Activated T-helper 17 cell treated with anti-CD3 and anti-CD28 coated beads, Interleukin-2, amount 50 U/mL, for 72 hours (primary cell): Measurements from ENCODE around the gene MAML3. TPM values are rescaled to one million over a fixed set of nuclear protein-coding genes. Genes with fewer than 3 reads are reported as not detected.

ENCODE experiments used
- ATAC-seq: fragments of 150-1000 bp; cut with Tn5 transposase; replicated peaks from 2 replicates; pipeline ENCODE4 v1.10.0; 2021; ENCODE audit warnings: mild to moderate bottlenecking, moderate library complexity
- H3K27ac Mint-ChIP-seq: one replicate; pipeline ENCODE4 v1.8.0; 2022; ENCODE audit warnings: mixed read lengths
- H3K27me3 Mint-ChIP-seq: one replicate; pipeline ENCODE4 v1.8.0; 2022; ENCODE audit warnings: mixed read lengths
- H3K36me3 Mint-ChIP-seq: one replicate; pipeline ENCODE4 v1.8.0; 2022; ENCODE audit warnings: low read depth, mild to moderate bottlenecking, mixed read lengths
- H3K4me1 Mint-ChIP-seq: one replicate; pipeline ENCODE4 v1.8.0; 2022; ENCODE audit warnings: mixed read lengths
- H3K4me3 Mint-ChIP-seq: one replicate; pipeline ENCODE4 v1.8.0; 2022; ENCODE audit warnings: mild to moderate bottlenecking, mixed read lengths
- H3K9me3 Mint-ChIP-seq: one replicate; pipeline ENCODE4 v1.8.0; 2022; ENCODE audit warnings: mixed read lengths
- total RNA-seq, 2 donors: library from RNA; stranded (reverse); gene quantifications; one replicate each; pipeline ENCODE4 v1.2.3, GENCODE V29; 2022

Gene MAML3
- total RNA-seq, 2 donors from 2014 or later, result 0.98 to 1.3 TPM

DNA sequence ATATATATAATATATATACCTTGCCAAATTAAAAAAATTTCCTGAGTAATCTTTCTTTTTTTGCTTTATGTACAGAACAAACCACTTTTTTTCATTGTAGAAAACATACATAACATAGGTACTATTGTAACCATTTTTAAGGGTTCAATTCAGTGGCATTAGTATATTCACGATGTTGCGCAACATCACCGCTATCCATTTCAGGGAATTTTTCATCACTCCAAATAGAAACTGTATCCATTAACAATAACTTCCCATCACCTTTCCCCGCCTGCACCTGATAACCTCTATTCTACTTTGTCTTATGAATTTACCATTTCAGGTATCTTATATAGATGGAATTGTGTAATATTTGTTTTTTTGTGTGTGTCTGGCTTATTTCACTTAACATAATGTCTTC is 363.7 kb downstream of the MAML3 start:
- ATAC-seq, result no peak
- no peaks in the 10 kb centered on the region for H3K4me1 Mint-ChIP-seq
- H3K4me3 Mint-ChIP-seq, result no peak overlapping the region
- H3K27ac Mint-ChIP-seq, result no peak overlapping the region
- H3K9me3 Mint-ChIP-seq, result no peaks in the 10 kb centered on the region
- H3K36me3 Mint-ChIP-seq, result no peaks in the 10 kb centered on the region
- H3K27me3 Mint-ChIP-seq, result peaks cover 22% of the 10 kb centered on the region

DNA sequence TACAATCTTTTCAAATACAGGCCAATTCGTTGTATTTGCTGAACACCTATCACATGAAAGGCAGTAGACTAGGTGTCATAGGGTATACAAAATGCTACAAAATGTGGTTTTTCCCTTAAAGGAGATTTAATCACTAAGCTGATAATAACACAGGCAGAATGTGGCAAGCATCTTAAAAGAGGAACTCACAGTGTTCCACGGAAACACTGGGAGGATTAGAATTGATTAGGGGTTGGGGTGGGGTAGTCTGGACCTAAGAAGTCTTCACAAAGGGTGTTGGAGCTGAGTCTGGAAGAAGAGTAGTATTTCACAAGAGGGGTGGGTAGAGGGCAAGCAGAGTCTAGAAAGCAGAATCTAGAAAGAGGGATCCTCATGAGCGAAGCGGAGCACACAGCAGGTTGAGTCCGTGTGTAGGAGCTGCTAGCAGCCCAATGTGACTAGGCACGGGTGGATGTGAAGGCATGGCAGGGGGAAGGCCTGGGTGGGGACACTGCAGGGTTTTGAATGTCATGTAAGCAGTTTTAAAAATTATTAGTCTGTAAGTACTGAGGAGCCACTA is 364.8 kb downstream of the MAML3 start:
- Mint-ChIP-seq H3K27me3 (peaks cover 17% of the 10 kb centered on the region), H3K36me3 (no peaks in the 10 kb centered on the region), H3K27ac (no peak overlapping the region), H3K4me3 (no peak overlapping the region), H3K4me1 (no peaks in the 10 kb centered on the region), H3K9me3 (no peaks in the 10 kb centered on the region)
- ATAC-seq, result no peak

DNA sequence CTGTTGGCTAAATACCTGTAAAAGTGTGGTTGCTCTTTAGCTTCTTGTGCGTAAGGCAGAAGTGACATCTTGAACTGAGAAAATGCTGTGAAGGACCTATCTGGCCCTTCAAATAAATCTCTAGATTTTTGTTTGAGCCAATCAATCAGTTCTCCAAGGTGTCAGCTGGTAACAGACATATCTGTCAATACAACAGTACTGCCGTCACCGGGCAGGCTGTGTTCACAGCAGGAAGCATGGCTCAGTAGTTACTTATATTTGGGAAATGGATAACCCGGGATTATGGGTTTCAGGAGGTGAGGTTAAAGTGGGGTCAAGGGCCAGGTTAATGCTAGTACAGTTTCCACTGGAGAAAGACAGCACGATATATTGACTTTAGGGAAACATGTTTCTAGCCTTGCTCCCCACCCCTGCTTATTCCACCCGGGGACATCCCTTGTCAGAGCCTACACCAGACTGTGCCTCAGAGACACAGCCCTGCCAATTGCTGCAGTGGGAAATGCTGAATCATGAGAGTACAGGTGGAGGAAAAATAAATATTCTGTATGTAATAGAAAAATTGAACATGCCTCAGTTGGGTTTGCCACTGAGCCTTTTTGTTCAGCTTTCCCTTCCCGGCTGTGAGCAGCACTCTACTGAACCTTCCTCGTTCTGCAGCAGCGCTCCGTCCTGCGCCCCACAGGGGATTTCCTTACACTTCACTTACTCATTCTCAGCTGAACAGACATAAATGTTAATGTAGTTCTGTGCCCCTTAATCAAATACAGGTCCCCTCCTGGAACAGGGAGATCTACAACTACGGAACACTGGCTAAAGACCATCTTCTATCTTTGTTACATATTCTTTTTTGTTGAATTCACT is 367.3 kb downstream of the MAML3 start:
- Mint-ChIP-seq H3K4me1 (no peaks in the 10 kb centered on the region), H3K36me3 (no peaks in the 10 kb centered on the region), H3K9me3 (no peaks in the 10 kb centered on the region), H3K4me3 (no peak overlapping the region), H3K27ac (no peak overlapping the region), H3K27me3 (peaks cover 13% of the 10 kb centered on the region)
- no peak for ATAC-seq

DNA sequence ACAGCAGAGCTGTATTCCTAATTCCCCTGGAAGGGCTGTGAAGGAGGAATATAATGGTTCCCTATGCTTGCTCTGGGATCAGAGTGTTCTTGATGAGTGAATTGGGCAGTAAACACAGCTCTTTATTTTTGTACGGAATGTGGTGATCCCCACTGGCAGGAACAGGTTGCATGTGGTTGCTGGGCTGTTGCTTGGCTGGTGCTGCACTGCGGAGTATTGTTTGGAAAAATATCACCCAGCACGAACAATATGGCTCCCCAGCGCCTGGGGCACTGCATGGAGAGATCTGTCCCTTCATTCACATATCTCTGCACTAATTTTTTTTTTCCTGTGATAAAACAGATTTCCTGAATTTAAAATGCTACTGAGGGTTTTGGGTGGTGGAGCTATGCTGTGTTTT is 368.6 kb downstream of the MAML3 start:
- Mint-ChIP-seq H3K27ac (no peak overlapping the region), H3K36me3 (no peaks in the 10 kb centered on the region), H3K9me3 (no peaks in the 10 kb centered on the region), H3K27me3 (peaks cover 8% of the 10 kb centered on the region), H3K4me3 (no peak overlapping the region), H3K4me1 (no peaks in the 10 kb centered on the region)
- no peak for ATAC-seq

DNA sequence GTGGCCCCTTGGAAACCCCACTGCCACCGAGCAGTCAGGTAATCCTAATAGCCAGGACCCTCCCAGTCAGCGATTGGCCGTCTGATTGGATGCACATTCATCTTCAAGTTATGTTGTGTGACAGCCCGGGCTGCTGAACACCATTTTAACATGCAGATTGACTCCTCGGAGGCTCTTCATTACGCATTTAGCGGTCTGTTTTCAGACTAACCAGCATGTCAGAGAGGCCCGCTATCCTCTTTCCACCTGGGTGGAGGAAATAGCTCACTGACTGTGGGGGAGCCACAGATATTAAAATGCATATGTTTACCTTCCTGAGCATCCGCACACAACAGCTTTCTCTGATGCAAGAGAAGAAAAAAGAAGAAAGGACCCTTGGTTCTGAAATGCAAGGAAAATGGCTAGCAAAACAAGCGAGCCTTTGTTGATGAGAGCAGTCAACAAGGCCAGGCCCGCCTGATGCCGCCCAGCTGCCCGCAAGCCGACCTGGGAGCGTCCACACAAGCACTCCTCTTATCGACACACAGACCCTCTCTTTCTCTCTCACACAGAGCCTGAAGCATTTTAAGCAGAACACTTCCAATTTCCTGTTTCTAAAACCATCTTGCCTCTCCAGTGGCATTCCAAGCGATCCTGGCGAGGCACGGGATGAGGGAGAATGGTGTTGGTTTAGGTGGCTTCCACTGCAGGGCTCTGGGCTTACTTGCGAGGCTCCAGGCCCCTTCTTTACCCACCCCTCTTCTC is 370.1 kb downstream of the MAML3 start:
- H3K4me3 Mint-ChIP-seq, result no peak overlapping the region
- ATAC-seq, result no peak
- no peaks in the 10 kb centered on the region for H3K4me1 Mint-ChIP-seq
- no peaks in the 10 kb centered on the region for H3K36me3 Mint-ChIP-seq
- H3K9me3 Mint-ChIP-seq, result no peaks in the 10 kb centered on the region
- H3K27me3 Mint-ChIP-seq, result peaks cover under 1% of the 10 kb centered on the region
- H3K27ac Mint-ChIP-seq, result no peak overlapping the region

DNA sequence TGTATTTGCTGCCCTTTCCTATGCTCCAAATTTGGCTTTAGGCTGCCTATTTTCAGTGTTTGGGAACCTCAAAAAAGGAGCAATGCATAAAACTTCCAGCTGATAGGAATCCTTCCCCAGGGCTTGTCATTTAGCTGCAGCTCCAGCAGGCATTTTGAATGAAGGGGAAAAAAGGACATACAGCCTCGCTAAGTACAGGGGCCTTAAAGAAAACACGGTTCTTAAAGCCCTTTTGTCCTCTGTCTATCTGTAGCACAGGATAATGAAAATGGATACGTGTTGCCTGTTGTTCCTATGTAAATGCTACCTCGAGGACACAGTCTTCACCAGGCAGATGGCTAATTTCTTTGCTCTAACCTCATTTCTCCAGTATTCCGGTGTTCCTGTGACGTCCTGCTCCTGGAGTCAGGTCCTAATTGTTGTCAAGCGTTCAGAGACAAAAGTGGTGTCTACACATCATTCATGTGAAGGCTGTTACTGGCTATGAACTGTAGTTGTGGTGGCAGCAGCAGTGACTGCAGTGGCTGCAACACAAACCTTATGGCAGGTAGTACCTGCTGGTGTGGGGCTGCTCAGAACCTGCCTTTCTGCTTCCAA is 371.0 kb downstream of the MAML3 start:
- no peak for ATAC-seq
- H3K27me3 Mint-ChIP-seq, result no peaks in the 10 kb centered on the region
- no peak overlapping the region for H3K27ac Mint-ChIP-seq
- H3K9me3 Mint-ChIP-seq, result no peaks in the 10 kb centered on the region
- no peaks in the 10 kb centered on the region for H3K36me3 Mint-ChIP-seq
- H3K4me3 Mint-ChIP-seq, result no peak overlapping the region
- no peaks in the 10 kb centered on the region for H3K4me1 Mint-ChIP-seq

DNA sequence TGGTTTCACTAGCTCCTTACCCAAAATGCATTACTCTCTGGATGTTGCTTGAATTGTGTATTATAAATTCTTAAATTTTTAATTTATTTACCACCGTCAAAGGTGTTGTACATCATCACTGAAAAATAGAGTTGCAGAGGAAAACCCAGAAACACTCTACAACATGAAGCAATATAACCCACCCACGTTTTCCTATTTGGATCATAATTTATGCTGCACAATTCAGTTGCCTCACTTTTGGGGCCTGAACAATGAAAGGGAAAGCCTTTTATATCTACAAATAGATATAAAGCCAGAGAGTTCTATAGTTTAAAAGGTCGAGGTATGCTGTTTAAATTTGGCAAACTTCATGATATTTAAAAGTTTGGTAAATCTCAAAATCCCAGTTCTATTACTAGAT is 372.9 kb downstream of the MAML3 start:
- Mint-ChIP-seq H3K27me3 (no peaks in the 10 kb centered on the region), H3K36me3 (no peaks in the 10 kb centered on the region), H3K9me3 (no peaks in the 10 kb centered on the region), H3K27ac (no peak overlapping the region), H3K4me1 (no peaks in the 10 kb centered on the region), H3K4me3 (no peak overlapping the region)
- ATAC-seq, result no peak

DNA sequence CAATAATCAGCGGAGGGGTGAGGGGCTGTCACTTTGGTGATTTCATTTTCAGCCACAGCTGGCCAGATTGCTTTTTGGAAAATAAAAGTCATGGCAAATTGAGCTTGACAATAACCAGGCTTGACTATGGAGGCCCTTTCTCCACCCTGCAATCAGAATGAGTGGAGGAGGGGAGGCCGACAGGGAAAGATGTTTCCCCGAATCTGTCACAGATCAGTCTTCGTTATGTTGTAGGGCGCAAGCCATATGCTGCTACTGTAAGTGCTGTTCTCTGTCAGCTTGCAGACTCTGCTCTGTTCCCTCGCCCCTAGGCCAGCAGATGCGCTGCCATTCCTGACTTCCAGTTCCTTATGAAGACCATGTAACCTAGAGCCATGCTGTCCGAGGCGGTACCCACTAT is 374.3 kb downstream of the MAML3 start:
- no peaks in the 10 kb centered on the region for H3K27me3 Mint-ChIP-seq
- H3K9me3 Mint-ChIP-seq, result no peaks in the 10 kb centered on the region
- H3K4me1 Mint-ChIP-seq, result no peaks in the 10 kb centered on the region
- ATAC-seq, result no peak
- no peak overlapping the region for H3K4me3 Mint-ChIP-seq
- no peak overlapping the region for H3K27ac Mint-ChIP-seq
- no peaks in the 10 kb centered on the region for H3K36me3 Mint-ChIP-seq

DNA sequence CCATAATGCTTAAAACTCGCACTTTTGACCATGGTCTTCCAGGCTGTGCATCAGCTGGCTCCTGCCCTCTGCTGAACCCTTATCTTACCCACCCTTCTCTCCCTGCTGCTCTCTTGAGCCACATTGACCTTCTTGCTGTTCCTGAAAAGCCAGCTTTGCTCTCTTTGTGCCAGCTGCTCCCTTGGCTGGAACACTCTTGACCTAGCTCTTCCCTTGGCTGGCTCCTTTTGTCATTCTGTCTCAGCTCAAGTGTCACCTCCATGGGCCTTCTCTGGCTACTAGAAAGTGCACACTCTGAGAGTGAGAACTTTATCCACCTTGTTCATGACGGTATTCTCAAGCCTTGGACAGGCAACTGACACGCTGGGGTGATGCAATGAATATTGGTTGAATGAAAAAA is 376.2 kb downstream of the MAML3 start:
- Mint-ChIP-seq H3K27me3 (no peaks in the 10 kb centered on the region), H3K4me3 (no peak overlapping the region), H3K4me1 (no peaks in the 10 kb centered on the region), H3K27ac (no peak overlapping the region), H3K36me3 (no peaks in the 10 kb centered on the region), H3K9me3 (no peaks in the 10 kb centered on the region)
- no peak for ATAC-seq

DNA sequence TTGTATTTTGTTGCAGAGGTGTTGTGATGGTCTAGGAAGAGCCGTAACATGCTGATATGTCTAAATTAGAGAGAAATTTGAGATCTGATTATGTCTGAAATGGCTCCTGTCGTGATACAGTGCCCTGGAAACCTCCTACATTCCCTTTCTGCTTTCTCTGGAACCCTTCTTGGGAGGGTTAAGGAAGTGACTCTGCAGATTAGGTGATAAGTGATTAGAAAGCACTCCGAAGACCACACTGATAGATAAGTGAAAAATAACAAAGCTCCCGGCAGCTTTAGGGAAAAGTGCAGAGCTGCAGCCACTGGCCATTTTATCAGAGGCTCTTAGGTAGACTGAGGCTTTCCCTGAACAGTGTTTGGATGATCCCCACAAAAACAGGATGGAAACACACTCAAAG is 377.7 kb downstream of the MAML3 start:
- Mint-ChIP-seq H3K9me3 (no peaks in the 10 kb centered on the region), H3K4me3 (no peak overlapping the region), H3K36me3 (no peaks in the 10 kb centered on the region), H3K27ac (no peak overlapping the region), H3K27me3 (no peaks in the 10 kb centered on the region), H3K4me1 (no peaks in the 10 kb centered on the region)
- ATAC-seq, result no peak

DNA sequence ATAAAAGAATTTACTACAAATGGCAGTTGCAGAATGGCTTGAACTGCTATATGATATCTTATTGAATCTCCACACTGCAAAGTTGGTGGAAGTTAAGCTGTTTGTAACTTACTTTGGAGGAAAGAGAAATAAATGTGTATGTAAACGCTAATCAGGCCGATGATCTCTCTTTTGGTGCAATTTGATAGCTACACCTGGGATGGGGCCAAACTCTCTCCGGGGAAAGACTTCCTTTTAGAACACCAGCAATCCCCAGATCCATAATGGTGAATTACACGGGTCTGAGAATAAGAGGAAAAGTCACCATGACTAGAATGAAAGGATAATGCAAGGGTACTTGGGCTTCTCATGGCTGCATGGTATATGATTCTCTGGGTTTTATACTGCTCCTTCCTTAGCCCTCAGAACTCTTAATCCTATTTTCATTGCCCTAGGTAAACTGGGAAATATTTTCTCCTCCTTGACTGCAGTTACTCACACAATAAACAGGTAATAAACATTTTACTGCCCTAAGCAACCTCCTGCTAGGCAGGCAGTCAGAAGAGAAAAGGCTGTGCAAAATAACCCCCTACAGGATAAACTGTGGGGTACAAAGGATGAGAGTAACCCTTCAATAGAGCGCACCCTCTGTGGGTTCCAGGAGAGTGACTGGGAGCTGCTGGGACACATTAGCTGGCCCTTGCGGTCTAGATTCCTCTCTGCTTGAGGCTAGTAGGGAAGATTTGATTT is 379.1 kb downstream of the MAML3 start:
- H3K27ac Mint-ChIP-seq, result no peak overlapping the region
- no peaks in the 10 kb centered on the region for H3K36me3 Mint-ChIP-seq
- no peak for ATAC-seq
- H3K27me3 Mint-ChIP-seq, result peaks cover 3% of the 10 kb centered on the region
- H3K4me3 Mint-ChIP-seq, result no peak overlapping the region
- H3K9me3 Mint-ChIP-seq, result no peaks in the 10 kb centered on the region
- no peaks in the 10 kb centered on the region for H3K4me1 Mint-ChIP-seq

DNA sequence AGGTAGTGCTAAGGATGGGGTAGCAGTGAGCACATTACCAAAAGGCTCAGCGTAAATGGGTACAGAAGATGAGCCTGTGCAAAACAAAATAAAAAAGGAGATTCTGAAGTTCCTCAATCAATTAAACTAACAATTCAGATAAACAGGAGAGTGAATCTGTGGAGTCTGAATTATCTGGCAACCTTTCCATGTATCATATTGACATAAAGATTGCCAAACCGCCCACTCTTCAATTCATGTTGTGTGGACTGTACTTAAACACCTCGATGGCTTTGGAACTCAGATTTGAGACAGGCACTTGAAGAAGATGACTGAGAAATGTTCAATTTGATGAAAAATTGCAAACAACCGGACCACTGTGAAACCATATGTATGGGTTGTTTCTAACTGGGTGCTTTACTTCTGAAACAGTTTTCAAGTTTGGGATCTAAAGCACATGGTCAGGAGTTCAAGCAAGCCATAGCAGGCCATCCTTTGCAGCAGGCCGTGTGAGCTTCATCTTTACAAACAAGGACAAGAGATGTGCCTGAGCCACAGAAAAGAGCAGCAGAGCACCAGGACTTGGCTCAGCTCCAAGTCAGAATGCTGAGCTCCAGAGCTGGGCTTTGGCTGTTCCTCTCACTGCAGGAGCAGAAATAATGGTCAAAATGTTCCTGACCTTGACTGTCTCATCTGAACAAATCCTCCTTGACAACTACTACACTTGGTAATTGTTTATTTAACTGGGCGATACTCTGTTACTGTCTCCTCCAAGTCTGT is 380.2 kb downstream of the MAML3 start:
- Mint-ChIP-seq H3K9me3 (no peaks in the 10 kb centered on the region), H3K27ac (no peak overlapping the region), H3K27me3 (peaks cover 3% of the 10 kb centered on the region), H3K4me1 (no peaks in the 10 kb centered on the region), H3K36me3 (no peaks in the 10 kb centered on the region), H3K4me3 (no peak overlapping the region)
- no peak for ATAC-seq

DNA sequence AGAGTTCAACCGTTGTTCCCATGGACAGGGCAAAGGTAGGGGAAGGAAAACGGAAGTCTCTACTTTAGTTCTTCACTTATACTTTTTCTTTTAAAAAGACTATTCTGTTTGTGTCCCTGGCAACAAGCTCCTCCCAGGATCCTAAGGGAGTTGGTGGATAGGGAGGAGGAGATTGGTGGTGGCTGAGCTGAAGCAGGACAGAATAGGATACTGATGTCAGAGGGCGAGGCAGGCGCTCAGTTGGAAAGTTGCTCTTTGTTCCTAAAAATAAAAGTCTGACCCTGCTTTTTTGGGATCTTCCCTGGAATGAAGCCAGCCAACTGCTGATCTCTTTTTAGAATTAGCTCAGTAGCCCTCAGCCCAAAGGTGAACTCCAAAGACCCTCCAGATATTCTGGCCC is 383.6 kb downstream of the MAML3 start:
- Mint-ChIP-seq H3K4me1 (no peaks in the 10 kb centered on the region), H3K27me3 (peaks cover 3% of the 10 kb centered on the region), H3K9me3 (no peaks in the 10 kb centered on the region), H3K27ac (no peak overlapping the region), H3K4me3 (no peak overlapping the region), H3K36me3 (no peaks in the 10 kb centered on the region)
- ATAC-seq, result no peak

DNA sequence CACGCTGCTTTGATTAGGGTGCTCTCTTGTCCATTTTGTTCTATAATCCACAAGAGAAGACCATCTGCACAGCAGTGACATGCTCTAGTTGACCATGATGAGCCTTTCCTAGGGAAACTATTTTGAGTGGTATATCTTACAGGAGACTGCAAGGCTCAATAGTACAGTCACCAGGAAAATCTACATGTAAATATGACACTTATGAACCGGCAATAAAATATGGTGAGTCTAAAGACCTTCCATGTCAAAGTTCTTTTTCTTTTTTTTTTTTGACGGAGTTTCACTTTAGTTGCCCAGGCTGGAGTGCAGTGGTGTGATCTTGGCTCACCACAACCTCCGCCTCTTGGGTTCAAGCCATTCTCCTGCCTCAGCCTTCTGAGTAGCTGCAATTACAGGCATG is 384.6 kb downstream of the MAML3 start:
- no peak overlapping the region for H3K27ac Mint-ChIP-seq
- ATAC-seq, result no peak
- peaks cover 3% of the 10 kb centered on the region for H3K27me3 Mint-ChIP-seq
- H3K9me3 Mint-ChIP-seq, result no peaks in the 10 kb centered on the region
- no peaks in the 10 kb centered on the region for H3K36me3 Mint-ChIP-seq
- H3K4me3 Mint-ChIP-seq, result no peak overlapping the region
- no peaks in the 10 kb centered on the region for H3K4me1 Mint-ChIP-seq
